ENCODE measurements around the gene PIGU. TPM values are rescaled to one million over a fixed set of nuclear protein-coding genes. Genes with fewer than 3 reads are reported as not detected.

The PIGU gene
- total and polyA plus RNA-seq, 2 of the 13 experiments (the other 11 are each of a cell fraction or from before 2014, with no cell fraction given) = 45.5 to 231 TPM

DNA sequence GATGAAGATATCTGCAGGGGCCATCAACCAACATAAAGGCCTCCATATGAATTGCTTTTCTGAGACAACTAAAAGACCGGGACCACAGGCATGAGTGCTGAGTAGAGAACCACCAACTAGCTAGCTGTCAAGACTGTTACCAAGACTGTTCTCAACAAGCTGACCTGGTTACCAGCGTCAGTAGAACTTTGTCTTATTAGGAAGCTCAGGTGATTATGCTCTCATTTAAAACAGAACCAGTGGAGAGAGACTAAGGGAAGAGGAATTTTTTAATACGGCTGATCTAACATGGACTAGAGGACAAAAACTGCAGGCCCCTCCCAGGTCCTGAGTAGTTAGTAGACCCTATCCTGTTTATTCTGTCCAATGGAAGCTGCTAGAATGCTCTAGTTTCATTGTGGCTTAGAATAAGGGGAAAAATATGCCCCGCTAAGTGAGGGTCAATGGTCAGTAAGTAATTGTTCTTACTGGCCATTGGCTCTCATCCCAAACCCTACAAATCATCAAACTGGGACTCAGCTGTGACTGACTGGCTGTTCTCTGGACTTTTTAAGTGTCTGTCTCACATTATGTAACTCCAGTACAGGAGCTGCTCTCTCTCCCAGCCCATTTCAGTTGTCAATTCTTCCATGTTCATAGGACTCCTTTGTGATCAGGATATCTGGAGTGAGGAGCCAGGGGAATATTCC is 164.5 kb downstream of the PIGU start (continued):
- TF ChIP-seq ZNF142 (CRISPR knock-in tag; IDR thresholded peaks at IDR 0.05) (peak; percentile 41), ZNF564 (CRISPR knock-in tag; IDR thresholded peaks at IDR 0.05) (no peak), ZFP90 (CRISPR knock-in tag; IDR thresholded peaks at IDR 0.05; ENCODE audit: borderline replicate concordance) (no peak; the same call in 1 of the 2 replicates), SPEN (CRISPR knock-in tag; IDR thresholded peaks at IDR 0.05; ENCODE audit: low read depth) (peak; percentile 33; the same call in 1 of the 2 replicates), PAWR (CRISPR knock-in tag; IDR thresholded peaks at IDR 0.05; ENCODE audit: borderline replicate concordance) (no peak), IRF9 (CRISPR knock-in tag; IDR thresholded peaks at IDR 0.05; ENCODE audit: borderline replicate concordance) (no peak), ZNF773 (CRISPR knock-in tag; IDR thresholded peaks at IDR 0.05; ENCODE audit: borderline replicate concordance) (no peak), KDM3A (CRISPR knock-in tag; IDR thresholded peaks at IDR 0.05; ENCODE audit: low read depth) (no peak), MEIS1 (CRISPR knock-in tag; IDR thresholded peaks at IDR 0.05; ENCODE audit: borderline replicate concordance) (peak; percentile 50; the same call in 1 of the 2 replicates), ZFY (CRISPR knock-in tag; IDR thresholded peaks at IDR 0.05) (no peak), ZNF589 (CRISPR knock-in tag; conservative IDR thresholded peaks at IDR 0.05) (no peak), HMGA1 (CRISPR knock-in tag; conservative IDR thresholded peaks at IDR 0.05) (no peak)
- TF ChIP-seq, protein P1, sequence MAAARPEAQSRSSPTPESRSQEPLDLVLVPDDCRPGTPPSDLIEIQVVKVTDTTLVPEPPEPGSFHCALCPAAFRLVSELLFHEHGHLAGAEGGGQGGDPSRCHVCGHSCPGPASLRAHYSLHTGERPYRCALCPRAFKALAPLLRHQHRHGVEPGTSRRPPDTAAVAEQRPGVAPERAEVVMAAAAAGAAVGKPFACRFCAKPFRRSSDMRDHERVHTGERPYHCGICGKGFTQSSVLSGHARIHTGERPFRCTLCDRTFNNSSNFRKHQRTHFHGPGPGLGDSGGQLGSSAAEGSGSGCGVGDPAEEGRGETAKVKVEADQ (CRISPR knock-in tag; IDR thresholded peaks at IDR 0.05; ENCODE audit: borderline replicate concordance) = no peak
- TF ChIP-seq, protein P2, sequence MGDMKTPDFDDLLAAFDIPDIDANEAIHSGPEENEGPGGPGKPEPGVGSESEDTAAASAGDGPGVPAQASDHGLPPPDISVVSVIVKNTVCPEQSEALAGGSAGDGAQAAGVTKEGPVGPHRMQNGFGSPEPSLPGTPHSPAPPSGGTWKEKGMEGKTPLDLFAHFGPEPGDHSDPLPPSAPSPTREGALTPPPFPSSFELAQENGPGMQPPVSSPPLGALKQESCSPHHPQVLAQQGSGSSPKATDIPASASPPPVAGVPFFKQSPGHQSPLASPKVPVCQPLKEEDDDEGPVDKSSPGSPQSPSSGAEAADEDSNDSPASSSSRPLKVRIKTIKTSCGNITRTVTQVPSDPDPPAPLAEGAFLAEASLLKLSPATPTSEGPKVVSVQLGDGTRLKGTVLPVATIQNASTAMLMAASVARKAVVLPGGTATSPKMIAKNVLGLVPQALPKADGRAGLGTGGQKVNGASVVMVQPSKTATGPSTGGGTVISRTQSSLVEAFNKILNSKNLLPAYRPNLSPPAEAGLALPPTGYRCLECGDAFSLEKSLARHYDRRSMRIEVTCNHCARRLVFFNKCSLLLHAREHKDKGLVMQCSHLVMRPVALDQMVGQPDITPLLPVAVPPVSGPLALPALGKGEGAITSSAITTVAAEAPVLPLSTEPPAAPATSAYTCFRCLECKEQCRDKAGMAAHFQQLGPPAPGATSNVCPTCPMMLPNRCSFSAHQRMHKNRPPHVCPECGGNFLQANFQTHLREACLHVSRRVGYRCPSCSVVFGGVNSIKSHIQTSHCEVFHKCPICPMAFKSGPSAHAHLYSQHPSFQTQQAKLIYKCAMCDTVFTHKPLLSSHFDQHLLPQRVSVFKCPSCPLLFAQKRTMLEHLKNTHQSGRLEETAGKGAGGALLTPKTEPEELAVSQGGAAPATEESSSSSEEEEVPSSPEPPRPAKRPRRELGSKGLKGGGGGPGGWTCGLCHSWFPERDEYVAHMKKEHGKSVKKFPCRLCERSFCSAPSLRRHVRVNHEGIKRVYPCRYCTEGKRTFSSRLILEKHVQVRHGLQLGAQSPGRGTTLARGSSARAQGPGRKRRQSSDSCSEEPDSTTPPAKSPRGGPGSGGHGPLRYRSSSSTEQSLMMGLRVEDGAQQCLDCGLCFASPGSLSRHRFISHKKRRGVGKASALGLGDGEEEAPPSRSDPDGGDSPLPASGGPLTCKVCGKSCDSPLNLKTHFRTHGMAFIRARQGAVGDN (CRISPR knock-in tag; IDR thresholded peaks at IDR 0.05) = no peak
